Adrenal gland (tissue), 5 donors: Measurements from ENCODE around the gene MAP4K3.

ENCODE experiments used
- POLR2A ChIP-seq, 2 donors: fragments of 450-650 bp; IDR thresholded peaks; one replicate each; pipeline ENCODE4 v1.6.1; 2017; ENCODE audit warnings: antibody characterized with exemption in 2 of 2, mild to moderate bottlenecking in 2 of 2, moderate library complexity in 1 of 2
- TF ChIP-seq, protein P1 (sequence below), 6 experiments: fragments of 450-650 bp in 4 of 6; fragments of 200-600 bp in 2 of 6; sonication (generic) in 1 of 6; IDR thresholded peaks; 1 replicate in 5 of 6; 2 replicates in 1 of 6; pipeline versions ENCODE4 v1.5.1 to v1.8.0; 2016 to 2021; ENCODE audit warnings: antibody characterized with exemption in 6 of 6, mild to moderate bottlenecking in 2 of 6, moderate library complexity in 1 of 6
- donor health status: DM: no; HTN: no; CAD: no.

DNA sequence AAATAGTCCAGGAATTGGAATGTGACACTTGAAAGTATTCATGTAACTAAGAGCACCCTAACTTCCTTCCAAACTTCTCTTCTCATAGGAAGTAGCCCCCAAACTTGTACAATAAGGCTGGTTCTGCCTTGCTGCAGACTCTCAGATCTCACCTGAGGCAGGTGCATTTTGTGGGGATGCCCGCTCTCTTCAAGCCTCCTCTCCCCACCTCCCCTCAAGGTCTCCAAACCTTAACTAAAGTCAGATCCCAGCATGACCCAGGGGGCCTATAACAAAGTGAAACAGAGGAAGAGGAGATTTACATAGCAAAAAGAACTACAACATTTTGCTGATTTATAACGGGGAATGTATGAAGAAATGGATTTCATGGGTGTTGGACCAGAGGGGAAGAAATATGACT lies 216.9 kb downstream of the MAP4K3 start:
- TF ChIP-seq, protein P1, sequence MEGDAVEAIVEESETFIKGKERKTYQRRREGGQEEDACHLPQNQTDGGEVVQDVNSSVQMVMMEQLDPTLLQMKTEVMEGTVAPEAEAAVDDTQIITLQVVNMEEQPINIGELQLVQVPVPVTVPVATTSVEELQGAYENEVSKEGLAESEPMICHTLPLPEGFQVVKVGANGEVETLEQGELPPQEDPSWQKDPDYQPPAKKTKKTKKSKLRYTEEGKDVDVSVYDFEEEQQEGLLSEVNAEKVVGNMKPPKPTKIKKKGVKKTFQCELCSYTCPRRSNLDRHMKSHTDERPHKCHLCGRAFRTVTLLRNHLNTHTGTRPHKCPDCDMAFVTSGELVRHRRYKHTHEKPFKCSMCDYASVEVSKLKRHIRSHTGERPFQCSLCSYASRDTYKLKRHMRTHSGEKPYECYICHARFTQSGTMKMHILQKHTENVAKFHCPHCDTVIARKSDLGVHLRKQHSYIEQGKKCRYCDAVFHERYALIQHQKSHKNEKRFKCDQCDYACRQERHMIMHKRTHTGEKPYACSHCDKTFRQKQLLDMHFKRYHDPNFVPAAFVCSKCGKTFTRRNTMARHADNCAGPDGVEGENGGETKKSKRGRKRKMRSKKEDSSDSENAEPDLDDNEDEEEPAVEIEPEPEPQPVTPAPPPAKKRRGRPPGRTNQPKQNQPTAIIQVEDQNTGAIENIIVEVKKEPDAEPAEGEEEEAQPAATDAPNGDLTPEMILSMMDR (IDR thresholded peaks at IDR 0.05), result no peak
- no peak for TF ChIP-seq POLR2A (IDR thresholded peaks at IDR 0.05)
